Esophagus squamous epithelium (tissue), 5 donors: ENCODE measurements around the gene POU6F2. TPM values are rescaled to one million over a fixed set of nuclear protein-coding genes. Genes with fewer than 3 reads are reported as not detected.

Source experiments
- DNase-seq: peaks from one replicate; lab custom pipeline; 2025; lab: John Stamatoyannopoulos, UW
- H3K27ac ChIP-seq, 4 donors: fragments of 200-600 bp; sonication (generic); one replicate each; pipeline ENCODE4 v1.5.1; 2016 to 2019; ENCODE audit warnings: mild to moderate bottlenecking in 1 of 4
- H3K27me3 ChIP-seq, 4 donors: fragments of 200-600 bp; sonication (generic); 1 replicate in 3 of 4; 2 replicates in 1 of 4; pipeline versions ENCODE4 v1.5.1 to v1.6.0; 2017 to 2021; ENCODE audit warnings: antibody characterized with exemption in 1 of 4
- H3K36me3 ChIP-seq, 3 donors: fragments of 200-600 bp; sonication (generic); one replicate each; pipeline ENCODE4 v1.5.1; 2016 to 2019
- H3K4me1 ChIP-seq, 3 donors: fragments of 200-600 bp; sonication (generic); one replicate each; pipeline ENCODE4 v1.5.1; 2017 to 2019
- H3K4me3 ChIP-seq, 4 donors: fragments of 200-600 bp; sonication (generic); 1 replicate in 3 of 4; 2 replicates in 1 of 4; pipeline ENCODE4 v1.5.1; 2016 to 2019; ENCODE audit warnings: mild to moderate bottlenecking in 2 of 4, moderate library complexity in 1 of 4
- H3K9me3 ChIP-seq, 3 donors: fragments of 200-600 bp; sonication (generic); one replicate each; pipeline ENCODE4 v1.5.1; 2016 to 2019
- CTCF ChIP-seq, 6 experiments: fragments of 450-650 bp in 4 of 6; fragments of 200-600 bp in 2 of 6; sonication (generic) in 2 of 6; IDR thresholded peaks; one replicate each; pipeline ENCODE4 v1.5.1; 2016 to 2019; ENCODE audit warnings: antibody characterized with exemption in 6 of 6, mild to moderate bottlenecking in 4 of 6, moderate library complexity in 4 of 6
- POLR2A ChIP-seq, 4 donors: fragments of 450-650 bp; IDR thresholded peaks; one replicate each; pipeline ENCODE4 v1.6.1; 2017; ENCODE audit warnings: antibody characterized with exemption in 4 of 4, mild to moderate bottlenecking in 4 of 4, moderate library complexity in 3 of 4
- WGBS, 2 donors: methylation state at CpG; one replicate each; pipeline ENCODE4 v1.1.5; 2018; 5-methylcytosine and 5-hydroxymethylcytosine counted together
- intact Hi-C: fragments of 100-400 bp; cut with DNase I; formaldehyde crosslinking; loops from one replicate; pipeline ENCODE4 v1.15.0; 2022
- total RNA-seq, 4 donors: library from RNA; depleted of rRNA; stranded (reverse); fragments of >200 nt; gene quantifications; one replicate each; pipeline ENCODE4 v1.1.0, GENCODE V29; 2016
- donor health status: DM: yes; HTN: yes; CAD: no.

The POU6F2 gene
- total RNA-seq, 4 donors from 2014 or later = 0.76 to 1.6 TPM; not detected in 2

GRCh38 chr7:39022796-39023195 lies 45.1 kb downstream of the POU6F2 start:
- peaks cover 0 to 5% (median 0%) of the 10 kb centered on the region in 3 donors for H3K9me3 ChIP-seq
- intact Hi-C loops = no loop called here
- DNase-seq = no peak
- no peaks in the 10 kb centered on the region for H3K36me3 ChIP-seq
- 92% methylated on average over 2 of the region's 2 CpGs for WGBS, 2 donors
- H3K27me3 ChIP-seq = no peaks in the 10 kb centered on the region
- no peak for TF ChIP-seq POLR2A (IDR thresholded peaks at IDR 0.05)
- H3K4me3 ChIP-seq = no peak overlapping the region
- H3K27ac ChIP-seq = no peak overlapping the region
- no peaks in the 10 kb centered on the region for H3K4me1 ChIP-seq

DNA sequence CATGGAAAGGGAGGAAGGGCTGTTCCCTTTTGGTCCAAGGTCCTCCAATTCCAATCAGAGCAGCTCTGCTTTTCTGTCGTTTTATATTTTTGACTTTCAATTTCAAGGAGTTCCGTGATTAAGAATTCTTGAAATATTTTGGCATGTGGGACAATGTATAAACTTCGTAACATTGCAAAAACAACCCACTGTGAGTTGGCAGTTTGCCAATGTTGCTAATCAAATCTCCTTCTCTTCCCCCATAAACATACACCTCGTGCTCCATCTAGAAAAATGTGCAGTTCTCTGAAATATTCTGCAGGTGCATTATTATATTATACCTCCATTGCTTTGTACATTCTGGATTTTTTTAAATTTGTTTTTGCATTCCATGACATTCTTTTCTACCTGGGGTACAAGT lies 49.8 kb downstream of the POU6F2 start:
- DNase-seq = no peak
- intact Hi-C loops = no loop called here
- Histone ChIP-seq H3K27me3 (no peaks in the 10 kb centered on the region), H3K27ac (no peak overlapping the region), H3K4me3 (no peak overlapping the region), H3K36me3 (no peaks in the 10 kb centered on the region), H3K4me1 (no peaks in the 10 kb centered on the region), H3K9me3 (peaks cover 0 to 5% (median 0%) of the 10 kb centered on the region in 3 donors)
- TF ChIP-seq POLR2A (IDR thresholded peaks at IDR 0.05) = no peak
- no peak for TF ChIP-seq CTCF (IDR thresholded peaks at IDR 0.05)
- 32 to 45% methylated on average over 4 of the region's 4 CpGs for WGBS, 2 donors

- intact Hi-C loops = no loop called here
- WGBS, 2 donors = 65 to 69% methylated on average over 13 of the region's 13 CpGs
- no peak for DNase-seq
- Histone ChIP-seq H3K4me3 (no peak overlapping the region), H3K27ac (no peak overlapping the region), H3K36me3 (no peaks in the 10 kb centered on the region), H3K4me1 (no peaks in the 10 kb centered on the region), H3K9me3 (no peaks in the 10 kb centered on the region), H3K27me3 (no peaks in the 10 kb centered on the region)
- TF ChIP-seq POLR2A (IDR thresholded peaks at IDR 0.05) (no peak), CTCF (IDR thresholded peaks at IDR 0.05) (no peak)
Measured at GRCh38 chr7:39033885-39034624, 56.3 kb downstream of the POU6F2 start.

DNA sequence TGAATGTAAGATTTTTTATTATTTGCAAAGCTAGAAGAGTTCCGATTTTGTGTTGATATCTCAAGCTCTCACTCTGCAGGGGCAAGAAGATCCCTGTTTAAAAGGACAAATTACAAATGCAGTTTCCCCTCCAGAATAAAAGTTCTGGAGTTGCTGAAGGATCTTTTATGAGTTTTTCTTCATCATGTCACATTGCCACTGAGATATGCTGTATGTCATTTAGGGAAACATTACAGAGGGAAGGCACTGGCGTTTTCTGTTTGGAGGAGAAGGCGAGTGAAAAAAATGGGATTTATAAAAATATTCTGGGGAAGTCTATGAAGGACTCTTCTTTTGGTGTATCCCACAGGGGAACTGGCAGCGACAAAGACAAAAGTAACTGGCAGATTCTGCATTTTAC lies 57.4 kb downstream of the POU6F2 start:
- no peak overlapping the region for H3K4me3 ChIP-seq
- H3K9me3 ChIP-seq = no peaks in the 10 kb centered on the region
- H3K27ac ChIP-seq = no peak overlapping the region
- H3K4me1 ChIP-seq = no peaks in the 10 kb centered on the region
- no peak for TF ChIP-seq CTCF (IDR thresholded peaks at IDR 0.05)
- no peak for TF ChIP-seq POLR2A (IDR thresholded peaks at IDR 0.05)
- DNase-seq = no peak
- H3K36me3 ChIP-seq = no peaks in the 10 kb centered on the region
- WGBS, 2 donors = 31 to 39% methylated on average over 4 of the region's 4 CpGs
- H3K27me3 ChIP-seq = no peaks in the 10 kb centered on the region
- intact Hi-C loops = no loop called here

- 54 to 65% methylated on average over 4 of the region's 4 CpGs for WGBS, 2 donors
- H3K36me3 ChIP-seq = no peaks in the 10 kb centered on the region
- intact Hi-C loops = no loop called here
- DNase-seq = no peak
- TF ChIP-seq CTCF (IDR thresholded peaks at IDR 0.05) (no peak), POLR2A (IDR thresholded peaks at IDR 0.05) (no peak)
- no peaks in the 10 kb centered on the region for H3K9me3 ChIP-seq
- H3K27me3 ChIP-seq = no peaks in the 10 kb centered on the region
- H3K4me3 ChIP-seq = no peak overlapping the region
- H3K4me1 ChIP-seq = no peaks in the 10 kb centered on the region
- H3K27ac ChIP-seq = no peak overlapping the region
Measured at GRCh38 chr7:39035903-39036302, 58.2 kb downstream of the POU6F2 start.
